SK-N-MC (cell line): ENCODE data around the gene MYLK3.

Experiments
- DNase-seq: peaks from one replicate; pipeline ENCODE4 v3.0.0-alpha.2; 2011; ENCODE audit warnings: low read depth, low spot score
- H3K27ac ChIP-seq: fragments of 200-600 bp; sonication (generic); 2 replicates; pipeline ENCODE4 v1.5.1; 2016; ENCODE audit warnings: mixed run types
- H3K36me3 ChIP-seq: fragments of 200-600 bp; sonication (generic); 2 replicates; pipeline ENCODE4 v1.6.1; 2017; ENCODE audit warnings: antibody characterized with exemption, low read length, mixed read lengths; ENCODE audit not compliant: insufficient read depth
- H3K4me3 ChIP-seq: fragments of 200-600 bp; sonication (generic); 2 replicates; pipeline ENCODE4 v1.5.1; 2016
- H3K9ac ChIP-seq: fragments of 200-600 bp; sonication (generic); 2 replicates; pipeline ENCODE4 v1.8.0; 2017; ENCODE audit warnings: mixed run types, mixed read lengths; ENCODE audit not compliant: insufficient read length
- H3K9me3 ChIP-seq: fragments of 200-600 bp; sonication (generic); 2 replicates; pipeline ENCODE4 v1.6.1; 2017; ENCODE audit warnings: low read depth, mild to moderate bottlenecking, antibody characterized with exemption, low read length, moderate library complexity, mixed read lengths
- EZH2 ChIP-seq: fragments of 200-600 bp; sonication (generic); IDR thresholded peaks from one replicate; pipeline ENCODE4 v1.6.1; 2017; ENCODE audit warnings: antibody characterized with exemption
- FOXP2 ChIP-seq: optimal IDR thresholded peaks from 2 replicates; pipeline ENCODE3; 2011; ENCODE audit warnings: mild to moderate bottlenecking, moderate library complexity; ENCODE audit not compliant: insufficient read depth; ENCODE audit errors: extremely low read length, control extremely low read depth
- POLR2AphosphoS5 ChIP-seq: IDR thresholded peaks from 2 replicates; pipeline ENCODE4 v1.6.1; 2012; ENCODE audit warnings: mild to moderate bottlenecking, low read depth, low read length, borderline replicate concordance

MYLK3 gene

DNA sequence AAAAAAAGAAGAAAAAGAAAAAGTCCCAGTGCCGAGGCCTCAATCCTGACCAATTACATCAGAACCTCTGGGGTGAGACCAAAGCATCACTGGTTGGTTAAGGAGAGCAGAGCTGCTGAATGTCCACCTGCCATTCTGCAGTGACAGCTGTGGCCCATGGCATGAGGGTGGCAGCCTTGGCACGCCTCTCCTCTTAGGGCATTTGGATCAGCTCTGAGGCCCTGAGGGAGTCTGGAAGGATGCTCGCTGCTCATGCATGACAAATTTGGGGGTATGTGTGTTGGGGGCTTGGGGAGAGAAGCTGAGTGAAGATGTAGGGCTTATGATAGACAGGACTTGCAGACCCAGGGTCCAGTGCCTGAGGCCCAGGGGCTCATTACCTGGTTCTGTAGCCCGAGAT, 26.3 kb downstream of the MYLK3 start:
- H3K4me3 ChIP-seq, result no peak overlapping the region
- H3K36me3 ChIP-seq, result no peaks in the 10 kb centered on the region
- no peak for TF ChIP-seq POLR2AphosphoS5
- TF ChIP-seq EZH2, result no peak
- no peak for TF ChIP-seq FOXP2
- no peaks in the 10 kb centered on the region for H3K9me3 ChIP-seq
- DNase-seq, result no peak
- no peak overlapping the region for H3K9ac ChIP-seq
- no peak overlapping the region for H3K27ac ChIP-seq

DNA sequence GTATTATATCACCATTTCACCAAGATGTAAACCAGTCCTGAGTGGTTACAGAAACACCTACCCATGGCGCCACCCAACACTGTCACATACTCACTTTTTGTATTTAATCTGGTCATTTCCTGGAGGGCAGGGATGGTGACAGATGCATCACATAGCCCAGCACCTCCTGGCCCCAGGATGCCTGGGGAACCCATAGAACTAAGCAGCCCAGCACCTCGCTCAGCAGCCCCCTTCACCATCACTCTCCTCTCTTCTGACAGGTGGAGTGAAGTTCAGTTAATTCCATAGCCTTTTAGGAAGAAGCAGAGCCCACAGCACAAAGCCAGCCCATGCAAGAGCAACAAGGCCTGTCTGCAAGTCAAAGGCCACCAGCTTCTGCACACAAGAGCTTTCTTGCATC, 27.5 kb downstream of the MYLK3 start:
- Histone ChIP-seq H3K9me3 (no peaks in the 10 kb centered on the region), H3K4me3 (no peak overlapping the region), H3K9ac (no peak overlapping the region), H3K36me3 (no peaks in the 10 kb centered on the region), H3K27ac (no peak overlapping the region)
- no peak for TF ChIP-seq EZH2
- no peak for TF ChIP-seq FOXP2
- TF ChIP-seq POLR2AphosphoS5, result no peak
- DNase-seq, result no peak

DNA sequence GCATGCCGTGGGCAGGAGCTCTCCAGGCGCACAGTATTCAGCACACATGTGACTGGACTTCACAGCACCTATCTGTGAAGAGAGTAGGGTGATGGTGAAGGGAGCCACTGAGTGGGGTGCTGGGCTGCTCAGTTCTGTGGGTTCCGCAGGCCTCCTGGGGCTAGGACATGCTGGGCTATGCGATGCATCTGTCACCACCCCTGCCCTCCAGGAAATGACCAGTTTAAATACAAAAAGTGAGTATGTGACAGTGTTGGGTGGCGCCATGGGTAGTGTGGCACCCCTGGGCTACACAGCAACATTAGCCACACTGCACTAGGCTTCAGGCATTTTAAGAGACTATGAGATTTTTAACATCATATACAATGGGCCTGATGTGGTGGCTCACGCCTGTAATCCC, 28.6 kb downstream of the MYLK3 start:
- Histone ChIP-seq H3K9ac (no peak overlapping the region), H3K27ac (no peak overlapping the region), H3K4me3 (no peak overlapping the region), H3K9me3 (no peaks in the 10 kb centered on the region), H3K36me3 (no peaks in the 10 kb centered on the region)
- no peak for DNase-seq
- TF ChIP-seq FOXP2 (no peak), EZH2 (no peak), POLR2AphosphoS5 (no peak)

DNA sequence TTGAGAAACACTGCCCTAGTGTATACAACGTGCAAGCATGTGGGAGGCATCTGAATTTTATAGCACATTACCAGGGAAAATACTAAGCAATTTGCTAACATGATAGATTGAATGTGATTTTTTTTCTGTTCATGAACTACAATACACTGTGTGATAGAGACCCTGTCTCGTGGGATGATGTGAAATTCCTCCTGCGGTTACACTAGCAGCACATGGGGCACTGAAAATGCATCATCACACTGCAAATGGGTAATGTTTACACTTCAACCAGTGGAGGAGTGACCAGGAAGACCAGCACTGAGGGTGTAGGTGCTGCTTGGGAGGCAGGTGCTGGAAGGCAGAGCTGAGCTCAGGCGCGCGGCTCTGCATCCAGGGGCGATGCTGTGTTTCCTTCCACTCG, 29.9 kb downstream of the MYLK3 start:
- H3K27ac ChIP-seq, result no peak overlapping the region

DNA sequence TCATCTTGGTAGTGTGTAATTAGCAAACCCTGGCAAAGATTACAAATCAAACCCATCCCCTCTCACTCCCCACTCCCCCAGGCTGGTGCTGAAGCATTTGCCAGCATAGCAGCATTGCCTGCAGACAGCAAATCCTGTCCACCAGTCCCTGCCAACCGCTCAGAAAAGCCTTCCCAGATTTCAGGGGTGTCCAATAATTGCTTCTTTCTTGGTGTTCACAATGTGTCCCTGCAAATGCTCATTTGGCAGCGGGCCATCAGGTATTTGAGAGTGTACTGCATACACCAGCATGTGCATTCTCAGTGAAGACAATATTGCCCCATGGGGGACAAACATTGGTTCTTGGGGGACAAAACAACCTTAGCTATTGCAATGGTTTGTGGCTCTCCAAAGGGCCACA, 30.5 kb downstream of the MYLK3 start:
- no peaks in the 10 kb centered on the region for H3K36me3 ChIP-seq
- no peaks in the 10 kb centered on the region for H3K9me3 ChIP-seq
- DNase-seq, result no peak
- H3K4me3 ChIP-seq, result no peak overlapping the region
- no peak overlapping the region for H3K27ac ChIP-seq
- H3K9ac ChIP-seq, result no peak overlapping the region
- TF ChIP-seq EZH2, result no peak
- TF ChIP-seq FOXP2, result no peak
- TF ChIP-seq POLR2AphosphoS5, result no peak

More for the DNA sequence above, 29.9 kb downstream of the MYLK3 start:
- no peak overlapping the region for H3K9ac ChIP-seq
- TF ChIP-seq EZH2, result no peak
- no peak for DNase-seq
- H3K36me3 ChIP-seq, result no peaks in the 10 kb centered on the region
- no peaks in the 10 kb centered on the region for H3K9me3 ChIP-seq
- H3K4me3 ChIP-seq, result no peak overlapping the region

DNA sequence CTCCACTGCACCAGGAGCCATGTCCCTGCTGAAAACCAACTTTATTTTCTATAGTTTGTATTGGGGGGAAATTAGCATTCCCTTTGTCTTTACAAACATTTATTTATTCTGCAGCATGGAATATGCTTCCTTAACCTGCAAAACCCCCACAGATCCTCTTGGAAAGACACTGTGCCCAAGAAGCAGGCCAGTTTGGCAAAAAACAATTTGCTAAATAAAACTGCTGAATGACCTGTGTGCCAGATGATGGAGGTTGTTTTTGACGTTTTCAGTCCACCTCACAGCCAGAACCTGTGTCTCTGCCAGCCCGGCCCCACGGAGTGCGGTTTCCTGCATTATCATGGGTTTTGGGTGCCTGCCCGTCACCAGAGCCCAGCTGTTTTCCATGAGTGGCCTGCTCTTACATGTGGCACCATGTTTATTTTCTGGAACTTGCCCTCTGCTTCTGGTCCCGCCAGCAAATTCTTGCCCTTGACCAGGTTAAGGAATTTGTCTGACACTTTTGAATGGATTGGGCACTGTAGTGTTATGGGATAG, 32.3 kb downstream of the MYLK3 start:
- H3K9ac ChIP-seq, result no peak overlapping the region
- no peak for DNase-seq
- TF ChIP-seq EZH2 (no peak), FOXP2 (no peak), POLR2AphosphoS5 (no peak)
- no peaks in the 10 kb centered on the region for H3K9me3 ChIP-seq
- no peak overlapping the region for H3K27ac ChIP-seq
- no peak overlapping the region for H3K4me3 ChIP-seq
- no peaks in the 10 kb centered on the region for H3K36me3 ChIP-seq

DNA sequence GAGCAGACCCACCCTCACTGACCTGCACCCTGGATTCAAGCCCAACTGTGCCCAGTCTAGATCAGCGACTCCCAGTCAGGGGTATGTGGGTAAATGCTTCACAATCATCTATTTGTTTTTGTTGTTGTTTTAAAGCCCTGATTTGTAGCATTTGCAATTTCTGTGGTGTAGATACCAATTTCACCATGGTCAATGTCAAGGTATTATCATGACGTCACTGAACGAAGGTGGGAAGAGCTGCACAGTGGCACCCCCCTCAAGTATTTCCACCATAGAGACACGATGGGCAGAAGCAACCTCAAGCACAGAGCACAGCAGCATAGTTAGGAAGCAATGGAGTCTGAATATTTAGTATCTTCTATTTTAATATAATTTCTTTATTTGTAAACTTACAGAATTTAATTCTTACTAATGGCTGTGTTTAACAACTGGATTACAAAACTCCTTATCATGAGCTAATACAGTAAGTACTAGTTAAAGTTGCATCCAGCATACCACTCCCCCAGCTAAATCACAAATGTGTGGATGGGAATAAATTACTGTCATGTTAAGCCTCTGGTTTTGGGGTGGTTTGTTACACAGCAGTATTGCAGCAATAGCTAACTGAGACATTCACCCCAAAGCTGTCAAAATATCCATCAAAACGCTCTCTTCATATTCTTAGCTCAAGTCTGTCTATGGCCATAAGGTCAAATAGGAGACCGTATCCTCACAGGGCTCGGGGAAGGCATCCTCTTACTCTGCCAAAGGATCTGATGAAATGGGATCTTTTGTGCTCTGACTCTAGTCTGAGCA, 33.1 kb downstream of the MYLK3 start:
- no peak overlapping the region for H3K9ac ChIP-seq
- TF ChIP-seq FOXP2, result no peak
- TF ChIP-seq EZH2, result no peak
- TF ChIP-seq POLR2AphosphoS5, result no peak
- no peak for DNase-seq
- no peak overlapping the region for H3K27ac ChIP-seq
- H3K9me3 ChIP-seq, result no peaks in the 10 kb centered on the region
- H3K4me3 ChIP-seq, result no peak overlapping the region
- no peaks in the 10 kb centered on the region for H3K36me3 ChIP-seq

DNA sequence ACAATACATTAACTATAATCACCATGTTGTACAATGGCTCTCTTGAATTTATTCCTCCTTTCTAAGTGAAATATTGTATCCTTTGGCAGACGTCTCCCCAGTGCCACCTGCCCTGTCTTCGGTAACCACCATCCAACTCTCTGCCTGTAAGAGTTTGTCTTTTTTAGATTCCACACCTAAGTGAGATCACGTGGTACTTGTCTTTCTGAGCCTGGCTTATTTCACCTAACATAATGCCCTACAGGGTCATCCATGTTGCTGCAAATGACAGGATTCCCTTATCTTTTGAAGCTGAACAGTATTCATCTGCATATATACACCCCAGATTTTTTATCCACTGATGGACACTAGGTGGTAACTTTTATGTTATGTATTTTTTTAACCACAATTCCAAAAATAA, 34.5 kb downstream of the MYLK3 start:
- Histone ChIP-seq H3K4me3 (no peak overlapping the region), H3K27ac (no peak overlapping the region), H3K9me3 (no peaks in the 10 kb centered on the region), H3K36me3 (no peaks in the 10 kb centered on the region), H3K9ac (no peak overlapping the region)
- TF ChIP-seq FOXP2 (no peak), POLR2AphosphoS5 (no peak), EZH2 (no peak)
- no peak for DNase-seq

DNA sequence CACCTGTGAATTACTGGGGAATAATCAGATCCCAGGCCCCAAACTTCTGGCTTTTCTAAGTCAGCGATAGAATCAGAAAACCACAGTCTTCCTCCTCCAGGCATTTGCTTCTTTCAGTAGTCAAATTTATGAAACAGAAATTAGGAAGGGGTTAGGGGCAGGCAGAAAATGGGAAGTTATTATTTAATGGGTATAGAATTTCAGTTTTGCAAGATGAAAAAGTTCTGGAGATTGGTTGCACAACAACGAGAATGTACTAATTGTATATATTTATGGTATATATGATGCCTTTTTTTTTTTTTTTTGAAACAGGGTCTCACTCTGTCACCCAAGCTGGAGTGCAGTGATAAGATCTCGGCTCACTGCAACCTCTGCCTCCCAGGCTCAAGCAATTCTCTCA, 35.2 kb downstream of the MYLK3 start:
- no peak overlapping the region for H3K9ac ChIP-seq
- no peaks in the 10 kb centered on the region for H3K36me3 ChIP-seq
- no peaks in the 10 kb centered on the region for H3K9me3 ChIP-seq
- H3K4me3 ChIP-seq, result no peak overlapping the region
- DNase-seq, result no peak
- no peak overlapping the region for H3K27ac ChIP-seq
- TF ChIP-seq POLR2AphosphoS5, result no peak
- TF ChIP-seq EZH2, result no peak
- no peak for TF ChIP-seq FOXP2
